ENCODE measurements around the gene SHISA9. TPM values are rescaled to one million over a fixed set of nuclear protein-coding genes. Genes with fewer than 3 reads are reported as not detected.

Gene SHISA9
- total RNA-seq, 1 experiment from 2014 or later: not detected

- H3K27me3 ChIP-seq (ENCODE audit: insufficient read depth, low read length): 0 out of 2 replicates have a peak, but pooled peaks cover 10% of the 10 kb centered on the region
- no peaks in the 10 kb centered on the region for H3K9me3 ChIP-seq (ENCODE audit: control insufficient read depth in 1 of 2, insufficient read depth in 1 of 2, low read depth in 1 of 2, low read length in 2 of 2)
- ChIA-PET CTCF (no interaction called here), POLR2A (no interaction called here), RAD21 (ENCODE audit: low non-redundant PET in 1 of 2, low total read pairs in 2 of 2, uncharacterized antibody in 2 of 2, unreplicated experiment in 2 of 2) (no interaction called here)
- DNase-seq (ENCODE audit: low read depth, low spot score) (no peak), ATAC-seq (no peak)
- H3K9me2 ChIP-seq (ENCODE audit: insufficient read depth): no peaks in the 10 kb centered on the region
- no peak overlapping the region for H3K4me2 ChIP-seq (ENCODE audit: low read length)
- no peaks in the 10 kb centered on the region for H4K20me1 ChIP-seq (ENCODE audit: insufficient read depth)
- no peak for TF ChIP-seq TCF7L2 (IDR thresholded peaks at IDR 0.05; ENCODE audit: borderline replicate concordance, extremely low read depth, insufficient read depth, insufficient read length)
- TF ChIP-seq ZNF274 (IDR thresholded peaks at IDR 0.05; ENCODE audit: low read depth, low read length): no peak
- TF ChIP-seq SP1 (IDR thresholded peaks at IDR 0.05; ENCODE audit: low read depth): no peak
- TF ChIP-seq ELF1 (IDR thresholded peaks at IDR 0.05; ENCODE audit: borderline replicate concordance, low read depth): no peak
- no peak for TF ChIP-seq EZH2phosphoT487 (IDR thresholded peaks at IDR 0.05; ENCODE audit: borderline replicate concordance)
- no peak for TF ChIP-seq SIN3A (IDR thresholded peaks at IDR 0.05; ENCODE audit: low read depth)
- TF ChIP-seq REST (IDR thresholded peaks at IDR 0.05; ENCODE audit: low read depth): no peak
- TF ChIP-seq ZBTB33 (IDR thresholded peaks at IDR 0.05; ENCODE audit: extremely low read depth, insufficient replicate concordance, low read length): no peak
- no peak for TF ChIP-seq RAD21 (IDR thresholded peaks at IDR 0.05; ENCODE audit: low read depth)
- TF ChIP-seq CTCF (IDR thresholded peaks at IDR 0.05 in 2 of 3, conservative IDR thresholded peaks at IDR 0.05 in 1 of 3; ENCODE audit: borderline replicate concordance in 1 of 3, insufficient read depth in 1 of 3, low read depth in 2 of 3, low read length in 2 of 3): no peak
- intact Hi-C loops (cut with micrococcal nuclease): no loop called here
- H3K4me1 ChIP-seq (ENCODE audit: control insufficient read depth in 1 of 2, insufficient read depth in 2 of 2, low read length in 2 of 2): peaks cover 1 to 5% of the 10 kb centered on the region in 2 experiments; a peak in 1 of 4 replicates
- no peak overlapping the region for H2AFZ ChIP-seq (ENCODE audit: low read depth, low read length, poor library complexity, severe bottlenecking)
- BruUV-seq (replicated peaks): no TSS peak
- H3K27ac ChIP-seq (ENCODE audit: low read depth, low read length): no peak overlapping the region
- no peaks in the 10 kb centered on the region for H3K79me2 ChIP-seq (ENCODE audit: insufficient read depth, low read length)
- H3K4me3 ChIP-seq (replicated peaks in 1 of 2; ENCODE audit: low read depth in 1 of 2, low read length in 2 of 2): no peak overlapping the region
- H3K36me3 ChIP-seq (ENCODE audit: control insufficient read depth in 1 of 2, insufficient read depth in 2 of 2, low read length in 2 of 2): no peaks in the 10 kb centered on the region
- no peak overlapping the region for H3K9ac ChIP-seq (ENCODE audit: low read length)
Observed at GRCh38 chr16:12904329-12904671, 2.9 kb downstream of the SHISA9 start.
